Transverse colon (tissue), 4 donors: ENCODE measurements around the gene MYDGF.

Source experiments
- CTCF ChIP-seq, 5 experiments: fragments of 200-600 bp in 3 of 5; fragments of 450-650 bp in 2 of 5; sonication (generic) in 3 of 5; IDR thresholded peaks; 1 replicate in 2 of 5; 2 replicates in 3 of 5; pipeline ENCODE4 v1.5.1; 2016 to 2017; ENCODE audit warnings: antibody characterized with exemption in 5 of 5, inconsistent platforms in 3 of 5, mild to moderate bottlenecking in 2 of 5, moderate library complexity in 1 of 5
- EP300 ChIP-seq: sonication (generic); formaldehyde crosslinking; IDR thresholded peaks from one replicate; pipeline ENCODE4 v1.6.1; 2017; ENCODE audit warnings: antibody characterized with exemption, low read depth
- POLR2A ChIP-seq: fragments of 450-650 bp; IDR thresholded peaks from one replicate; pipeline ENCODE4 v1.6.1; 2016; ENCODE audit warnings: antibody characterized with exemption, mild to moderate bottlenecking, moderate library complexity
- POLR2AphosphoS5 ChIP-seq, 3 donors: sonication (generic); formaldehyde crosslinking; IDR thresholded peaks; one replicate each; pipeline ENCODE4 v1.6.1; 2016; ENCODE audit warnings: antibody characterized with exemption in 3 of 3

DNA sequence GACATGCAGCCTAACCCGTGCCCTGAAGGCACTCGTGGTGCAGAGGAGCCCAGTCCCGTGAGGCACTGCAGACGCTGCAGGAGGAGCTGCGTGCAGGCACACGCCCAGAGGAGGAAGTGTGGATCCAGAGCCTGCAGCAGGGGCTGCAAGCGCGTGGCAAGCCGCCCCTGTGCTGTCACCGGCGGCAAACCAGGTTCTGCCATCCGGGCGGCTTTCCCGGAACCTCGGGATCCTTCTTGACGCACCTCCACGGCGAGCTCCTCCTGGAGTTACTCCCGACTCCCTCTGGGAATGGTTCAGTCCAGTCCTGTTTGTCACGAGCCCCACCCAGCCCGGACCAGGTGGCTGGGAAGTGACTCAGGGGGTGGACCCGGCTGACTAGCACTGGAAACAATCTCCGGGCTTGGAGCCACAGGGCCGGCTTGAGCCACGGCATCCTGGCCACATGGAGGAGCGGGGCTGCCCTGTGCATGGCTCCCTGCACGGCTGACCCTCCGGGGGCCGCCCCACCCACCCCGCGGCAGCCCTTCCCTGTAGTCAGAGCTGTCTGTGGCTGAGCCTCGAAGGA lies 43.3 kb upstream of the MYDGF start:
- TF ChIP-seq CTCF (IDR thresholded peaks at IDR 0.05) (no peak), POLR2AphosphoS5 (IDR thresholded peaks at IDR 0.05) (peak; percentile 65 to 82 (median 66)), EP300 (no peak), POLR2A (peak; percentile 30)
